ENCODE results near the gene ITGA5.

Gene ITGA5

DNA sequence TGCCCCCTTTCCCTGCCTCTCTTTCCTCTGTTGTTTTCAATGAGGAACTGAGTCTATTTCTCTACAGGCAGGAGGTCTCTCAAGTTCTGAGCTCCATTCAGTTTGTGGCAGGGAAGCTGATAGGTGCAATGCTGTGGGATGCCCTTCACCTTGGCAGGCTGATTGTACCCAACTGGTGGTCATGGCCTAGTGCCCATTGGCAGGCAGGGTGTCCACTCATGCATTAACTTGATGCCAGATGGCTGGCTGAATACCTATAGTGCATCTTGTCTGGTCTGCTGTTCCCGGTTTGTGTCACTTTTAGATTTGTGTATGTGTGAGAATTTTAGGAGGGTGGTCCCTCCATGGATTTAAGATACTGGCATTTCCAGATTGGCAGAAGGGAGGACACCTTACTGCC is 20.0 kb upstream of the ITGA5 start:
- Histone ChIP-seq H3K9me3 (no peaks in the 10 kb centered on the region), H3K4me3 (ENCODE audit: low read depth in 1 of 2, low read length in 1 of 2) (no peak overlapping the region), H3K4me1 (ENCODE audit: control insufficient read depth in 1 of 2, insufficient read depth in 1 of 2, low read depth in 1 of 2, low read length in 1 of 2) (no peaks in the 10 kb centered on the region), H3K27me3 (no peaks in the 10 kb centered on the region), H3K27ac (no peak overlapping the region), H3K36me3 (no peaks in the 10 kb centered on the region)
- TF ChIP-seq CTCF (IDR thresholded peaks at IDR 0.05): no peak

DNA sequence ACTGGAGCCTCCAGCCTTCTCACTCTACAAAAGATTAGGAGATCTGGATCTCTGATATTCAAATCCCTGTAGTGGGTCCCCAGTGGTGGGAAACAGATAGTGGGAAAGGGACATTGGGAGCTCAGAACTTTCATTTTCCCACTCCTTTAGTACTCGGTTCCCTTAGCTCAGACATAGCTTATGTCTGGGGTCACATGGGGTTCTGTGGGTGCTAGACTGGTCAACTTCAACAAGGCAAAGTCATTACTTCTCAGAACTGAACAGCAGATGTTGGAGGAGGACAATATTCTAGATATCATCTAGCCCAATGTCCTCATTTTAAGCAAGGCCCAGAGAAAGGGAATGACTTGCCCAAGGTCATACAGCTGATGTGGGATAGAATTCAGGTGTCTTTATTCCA is 19.5 kb upstream of the ITGA5 start:
- no peaks in the 10 kb centered on the region for H3K9me3 ChIP-seq
- H3K36me3 ChIP-seq: no peaks in the 10 kb centered on the region
- no peak for TF ChIP-seq CTCF (IDR thresholded peaks at IDR 0.05)
- H3K4me1 ChIP-seq (ENCODE audit: control insufficient read depth in 1 of 2, insufficient read depth in 1 of 2, low read depth in 1 of 2, low read length in 1 of 2): no peaks in the 10 kb centered on the region
- no peaks in the 10 kb centered on the region for H3K27me3 ChIP-seq
- H3K27ac ChIP-seq: no peak overlapping the region
- H3K4me3 ChIP-seq (ENCODE audit: low read depth in 1 of 2, low read length in 1 of 2): no peak overlapping the region

DNA sequence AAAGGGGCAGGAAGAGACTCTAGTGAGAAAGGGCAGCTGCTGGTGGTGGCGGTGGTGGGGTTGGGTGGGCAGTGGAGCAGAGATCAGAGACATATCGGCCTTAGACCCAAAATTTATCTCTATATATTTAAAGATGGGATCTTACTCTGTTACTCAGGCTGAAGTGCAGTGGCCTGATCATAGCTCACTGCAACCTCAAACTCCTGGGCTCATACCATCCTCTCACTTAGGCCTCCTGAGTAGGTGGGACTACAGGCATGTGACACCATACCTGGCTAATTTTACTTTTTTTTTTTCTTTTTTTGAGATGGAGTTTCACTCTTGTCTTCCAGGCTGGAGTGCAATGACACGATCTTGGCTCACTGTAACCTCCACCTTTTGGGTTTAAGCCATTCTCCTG is 18.6 kb upstream of the ITGA5 start:
- no peaks in the 10 kb centered on the region for H3K36me3 ChIP-seq
- H3K4me3 ChIP-seq (ENCODE audit: low read depth in 1 of 2, low read length in 1 of 2): no peak overlapping the region
- H3K27ac ChIP-seq: no peak overlapping the region
- no peaks in the 10 kb centered on the region for H3K9me3 ChIP-seq
- H3K27me3 ChIP-seq: peaks cover 3% of the 10 kb centered on the region
- no peak for TF ChIP-seq CTCF (IDR thresholded peaks at IDR 0.05)
- no peaks in the 10 kb centered on the region for H3K4me1 ChIP-seq (ENCODE audit: control insufficient read depth in 1 of 2, insufficient read depth in 1 of 2, low read depth in 1 of 2, low read length in 1 of 2)

DNA sequence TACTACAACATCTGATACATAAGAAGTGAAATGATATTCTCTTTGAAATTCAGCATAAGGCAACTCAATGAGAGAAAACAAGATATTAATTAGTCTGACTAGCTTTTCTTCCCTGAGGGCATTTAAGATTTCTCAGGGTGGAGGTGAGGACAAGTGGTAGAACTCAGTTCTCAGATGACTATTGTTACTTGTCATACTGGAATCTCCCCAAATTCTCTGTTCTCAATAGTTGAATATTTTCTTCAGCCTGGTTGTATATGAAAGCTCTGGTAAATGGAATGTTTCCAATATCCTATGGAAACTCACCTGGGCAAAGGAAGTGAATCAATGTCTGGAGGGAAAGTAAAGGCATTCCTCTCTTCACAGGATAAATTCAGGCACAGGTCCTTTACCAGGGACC is 18.2 kb upstream of the ITGA5 start:
- Histone ChIP-seq H3K27ac (no peak overlapping the region), H3K4me1 (ENCODE audit: control insufficient read depth in 1 of 2, insufficient read depth in 1 of 2, low read depth in 1 of 2, low read length in 1 of 2) (no peaks in the 10 kb centered on the region), H3K27me3 (peaks cover 8% of the 10 kb centered on the region), H3K36me3 (no peaks in the 10 kb centered on the region), H3K9me3 (no peaks in the 10 kb centered on the region), H3K4me3 (ENCODE audit: low read depth in 1 of 2, low read length in 1 of 2) (no peak overlapping the region)
- TF ChIP-seq CTCF (IDR thresholded peaks at IDR 0.05): no peak

GRCh38 chr12:54432815-54433164 is 13.7 kb upstream of the ITGA5 start:
- no peaks in the 10 kb centered on the region for H3K9me3 ChIP-seq
- peaks cover 27% of the 10 kb centered on the region for H3K27me3 ChIP-seq
- H3K4me3 ChIP-seq (ENCODE audit: low read depth in 1 of 2, low read length in 1 of 2): no peak overlapping the region
- no peak overlapping the region for H3K27ac ChIP-seq
- H3K4me1 ChIP-seq (ENCODE audit: control insufficient read depth in 1 of 2, insufficient read depth in 1 of 2, low read depth in 1 of 2, low read length in 1 of 2): peaks cover 7 to 12% of the 10 kb centered on the region in 2 experiments
- no peaks in the 10 kb centered on the region for H3K36me3 ChIP-seq
- TF ChIP-seq CTCF (IDR thresholded peaks at IDR 0.05): no peak
